ENCODE results near the gene PARPBP. TPM values are rescaled to one million over a fixed set of nuclear protein-coding genes. Genes with fewer than 3 reads are reported as not detected.
"Not testable (repeated sequence)": the region's sequence is repeated elsewhere in the genome, so short reads cannot be mapped to it uniquely, and the experiment has no call there.

PARPBP gene
- total and polyA plus RNA-seq, 4 donors, result 0.32 to 24.9 (median 0.60) TPM

DNA sequence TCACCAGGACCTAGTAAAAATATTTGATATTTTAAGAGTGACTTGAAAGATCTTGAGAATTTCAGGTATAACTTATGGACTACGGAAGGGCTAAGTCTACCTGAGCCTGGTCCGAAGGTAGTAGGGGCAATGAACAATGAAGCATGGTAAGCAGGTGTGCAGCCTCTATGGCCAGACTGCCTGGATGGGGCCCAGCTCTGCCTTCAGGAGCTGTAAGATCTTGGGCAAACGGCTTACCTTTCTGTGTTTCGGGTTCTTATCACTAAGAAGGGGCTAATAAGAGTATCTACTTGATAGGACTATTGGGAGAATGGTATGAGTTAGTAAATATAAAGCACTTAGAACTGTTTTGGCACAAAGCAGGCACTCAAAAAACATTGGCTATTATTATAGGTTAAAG is 39.1 kb upstream of the PARPBP start:
- 97% methylated on average over 4 of the region's 4 CpGs for WGBS
- no peak overlapping the region for H3K9ac ChIP-seq (ENCODE audit: low read depth in 1 of 2, low read length in 2 of 2)
- TF ChIP-seq RAD21 (IDR thresholded peaks at IDR 0.05) (no peak), FOXA2 (IDR thresholded peaks at IDR 0.05) (no peak), NR2F2 (IDR thresholded peaks at IDR 0.05) (no peak)
- TF ChIP-seq, protein P1, sequence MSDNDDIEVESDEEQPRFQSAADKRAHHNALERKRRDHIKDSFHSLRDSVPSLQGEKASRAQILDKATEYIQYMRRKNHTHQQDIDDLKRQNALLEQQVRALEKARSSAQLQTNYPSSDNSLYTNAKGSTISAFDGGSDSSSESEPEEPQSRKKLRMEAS (IDR thresholded peaks at IDR 0.05), result no peak
- peaks cover 4 to 22% (median 14%) of the 10 kb centered on the region in 4 donors for H3K36me3 ChIP-seq (ENCODE audit: control insufficient read depth in 4 of 4, insufficient read depth in 3 of 4, low read depth in 1 of 4, low read length in 3 of 4)
- no peaks in the 10 kb centered on the region for H3K27me3 ChIP-seq (ENCODE audit: control insufficient read depth in 4 of 4, insufficient read depth in 4 of 4, low read length in 3 of 4)
- DNase-seq (ENCODE audit: low spot score), result no peak
- H3K9me3 ChIP-seq (ENCODE audit: control insufficient read depth in 4 of 4, low read length in 3 of 4), result no peaks in the 10 kb centered on the region
- no peaks in the 10 kb centered on the region for H3K4me1 ChIP-seq (ENCODE audit: control insufficient read depth in 4 of 4, insufficient read depth in 4 of 4, low read length in 3 of 4)
- H3K4me3 ChIP-seq (ENCODE audit: low read depth in 1 of 3, low read length in 3 of 3), result no peak overlapping the region
- no peak overlapping the region for H3K27ac ChIP-seq (ENCODE audit: low read depth in 1 of 2, low read length in 2 of 2)

DNA sequence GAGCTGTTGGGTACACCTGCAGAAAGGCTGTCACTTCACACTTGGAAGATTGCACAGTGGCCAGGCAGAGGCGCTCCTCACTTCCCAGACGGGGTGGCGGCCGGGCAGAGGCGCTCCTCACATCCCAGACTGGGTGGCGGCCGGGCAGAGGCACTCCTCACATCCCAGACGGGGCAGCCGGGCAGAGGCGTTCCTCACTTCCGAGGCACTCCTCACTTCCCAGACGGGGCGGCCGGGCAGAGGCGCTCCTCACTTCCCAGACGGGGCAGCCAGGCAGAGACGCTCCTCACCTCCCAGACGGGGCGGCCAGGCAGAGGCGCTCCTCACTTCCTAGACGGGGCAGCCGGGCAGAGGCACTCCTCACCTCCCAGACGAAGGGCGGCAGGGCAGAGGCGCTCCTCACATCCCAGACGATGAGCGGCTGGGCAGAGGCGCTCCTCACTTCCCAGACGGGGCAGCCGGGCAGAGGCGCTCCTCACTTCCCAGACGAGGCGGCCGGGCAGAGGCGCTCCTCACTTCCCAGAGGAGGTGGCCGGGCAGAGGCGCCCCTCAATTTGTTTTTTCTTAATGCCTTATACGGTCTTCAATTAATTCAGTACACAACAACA is 30.7 kb upstream of the PARPBP start:
- not testable (repeated sequence) for H3K9me3 ChIP-seq (ENCODE audit: control insufficient read depth in 4 of 4, low read length in 3 of 4); H3K27ac ChIP-seq (ENCODE audit: low read depth in 1 of 2, low read length in 2 of 2); H3K4me1 ChIP-seq (ENCODE audit: control insufficient read depth in 4 of 4, insufficient read depth in 4 of 4, low read length in 3 of 4); H3K4me3 ChIP-seq (ENCODE audit: low read depth in 1 of 3, low read length in 3 of 3); H3K27me3 ChIP-seq (ENCODE audit: control insufficient read depth in 4 of 4, insufficient read depth in 4 of 4, low read length in 3 of 4); H3K36me3 ChIP-seq (ENCODE audit: control insufficient read depth in 4 of 4, insufficient read depth in 3 of 4, low read depth in 1 of 4, low read length in 3 of 4); H3K9ac ChIP-seq (ENCODE audit: low read depth in 1 of 2, low read length in 2 of 2); DNase-seq (ENCODE audit: low spot score)
- 99% methylated on average over 38 of the region's 38 CpGs for WGBS

DNA sequence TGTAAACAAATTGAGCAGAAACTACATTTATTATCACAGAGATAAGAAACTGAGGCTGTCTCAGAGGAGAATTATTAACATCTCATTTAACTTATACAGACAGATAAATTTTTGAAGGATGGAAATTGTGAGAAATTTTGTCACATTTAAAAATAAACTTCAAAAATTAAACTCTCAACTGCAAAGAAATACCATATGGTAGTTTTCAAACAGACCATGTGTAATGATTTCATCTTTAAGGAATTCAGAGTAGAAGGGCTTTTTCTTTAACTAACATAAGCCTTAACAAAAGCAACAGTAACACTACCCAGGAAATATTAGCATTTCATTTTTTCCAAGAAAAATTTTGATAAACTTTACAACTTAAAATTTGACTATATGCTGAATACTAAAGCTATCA is 26.7 kb upstream of the PARPBP start:
- peaks cover 1 to 11% (median 4%) of the 10 kb centered on the region in 4 donors for H3K36me3 ChIP-seq (ENCODE audit: control insufficient read depth in 4 of 4, insufficient read depth in 3 of 4, low read depth in 1 of 4, low read length in 3 of 4)
- H3K4me1 ChIP-seq (ENCODE audit: control insufficient read depth in 4 of 4, insufficient read depth in 4 of 4, low read length in 3 of 4), result no peaks in the 10 kb centered on the region
- TF ChIP-seq SP1 (IDR thresholded peaks at IDR 0.05) (no peak), NR2F2 (IDR thresholded peaks at IDR 0.05) (no peak), YY1 (IDR thresholded peaks at IDR 0.05) (no peak), GABPA (IDR thresholded peaks at IDR 0.05 in 1 of 2, conservative IDR thresholded peaks at IDR 0.05 in 1 of 2) (no peak), EGR1 (IDR thresholded peaks at IDR 0.05; ENCODE audit: low read depth in 2 of 2) (no peak), TAF1 (conservative IDR thresholded peaks at IDR 0.05) (no peak), JUND (IDR thresholded peaks at IDR 0.05) (no peak), FOXA1 (IDR thresholded peaks at IDR 0.05) (no peak), FOXA2 (IDR thresholded peaks at IDR 0.05) (no peak), RXRA (IDR thresholded peaks at IDR 0.05) (no peak)
- TF ChIP-seq, protein P2, sequence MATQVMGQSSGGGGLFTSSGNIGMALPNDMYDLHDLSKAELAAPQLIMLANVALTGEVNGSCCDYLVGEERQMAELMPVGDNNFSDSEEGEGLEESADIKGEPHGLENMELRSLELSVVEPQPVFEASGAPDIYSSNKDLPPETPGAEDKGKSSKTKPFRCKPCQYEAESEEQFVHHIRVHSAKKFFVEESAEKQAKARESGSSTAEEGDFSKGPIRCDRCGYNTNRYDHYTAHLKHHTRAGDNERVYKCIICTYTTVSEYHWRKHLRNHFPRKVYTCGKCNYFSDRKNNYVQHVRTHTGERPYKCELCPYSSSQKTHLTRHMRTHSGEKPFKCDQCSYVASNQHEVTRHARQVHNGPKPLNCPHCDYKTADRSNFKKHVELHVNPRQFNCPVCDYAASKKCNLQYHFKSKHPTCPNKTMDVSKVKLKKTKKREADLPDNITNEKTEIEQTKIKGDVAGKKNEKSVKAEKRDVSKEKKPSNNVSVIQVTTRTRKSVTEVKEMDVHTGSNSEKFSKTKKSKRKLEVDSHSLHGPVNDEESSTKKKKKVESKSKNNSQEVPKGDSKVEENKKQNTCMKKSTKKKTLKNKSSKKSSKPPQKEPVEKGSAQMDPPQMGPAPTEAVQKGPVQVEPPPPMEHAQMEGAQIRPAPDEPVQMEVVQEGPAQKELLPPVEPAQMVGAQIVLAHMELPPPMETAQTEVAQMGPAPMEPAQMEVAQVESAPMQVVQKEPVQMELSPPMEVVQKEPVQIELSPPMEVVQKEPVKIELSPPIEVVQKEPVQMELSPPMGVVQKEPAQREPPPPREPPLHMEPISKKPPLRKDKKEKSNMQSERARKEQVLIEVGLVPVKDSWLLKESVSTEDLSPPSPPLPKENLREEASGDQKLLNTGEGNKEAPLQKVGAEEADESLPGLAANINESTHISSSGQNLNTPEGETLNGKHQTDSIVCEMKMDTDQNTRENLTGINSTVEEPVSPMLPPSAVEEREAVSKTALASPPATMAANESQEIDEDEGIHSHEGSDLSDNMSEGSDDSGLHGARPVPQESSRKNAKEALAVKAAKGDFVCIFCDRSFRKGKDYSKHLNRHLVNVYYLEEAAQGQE (IDR thresholded peaks at IDR 0.05), result no peak
- TF ChIP-seq, protein P3, sequence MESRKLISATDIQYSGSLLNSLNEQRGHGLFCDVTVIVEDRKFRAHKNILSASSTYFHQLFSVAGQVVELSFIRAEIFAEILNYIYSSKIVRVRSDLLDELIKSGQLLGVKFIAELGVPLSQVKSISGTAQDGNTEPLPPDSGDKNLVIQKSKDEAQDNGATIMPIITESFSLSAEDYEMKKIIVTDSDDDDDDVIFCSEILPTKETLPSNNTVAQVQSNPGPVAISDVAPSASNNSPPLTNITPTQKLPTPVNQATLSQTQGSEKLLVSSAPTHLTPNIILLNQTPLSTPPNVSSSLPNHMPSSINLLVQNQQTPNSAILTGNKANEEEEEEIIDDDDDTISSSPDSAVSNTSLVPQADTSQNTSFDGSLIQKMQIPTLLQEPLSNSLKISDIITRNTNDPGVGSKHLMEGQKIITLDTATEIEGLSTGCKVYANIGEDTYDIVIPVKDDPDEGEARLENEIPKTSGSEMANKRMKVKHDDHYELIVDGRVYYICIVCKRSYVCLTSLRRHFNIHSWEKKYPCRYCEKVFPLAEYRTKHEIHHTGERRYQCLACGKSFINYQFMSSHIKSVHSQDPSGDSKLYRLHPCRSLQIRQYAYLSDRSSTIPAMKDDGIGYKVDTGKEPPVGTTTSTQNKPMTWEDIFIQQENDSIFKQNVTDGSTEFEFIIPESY (IDR thresholded peaks at IDR 0.05), result no peak
- TF ChIP-seq, protein P1 (IDR thresholded peaks at IDR 0.05), result no peak
- H3K4me3 ChIP-seq (ENCODE audit: low read depth in 1 of 3, low read length in 3 of 3), result no peak overlapping the region
- no peak for DNase-seq (ENCODE audit: low spot score)
- no peaks in the 10 kb centered on the region for H3K27me3 ChIP-seq (ENCODE audit: control insufficient read depth in 4 of 4, insufficient read depth in 4 of 4, low read length in 3 of 4)
- H3K9ac ChIP-seq (ENCODE audit: low read depth in 1 of 2, low read length in 2 of 2), result no peak overlapping the region
- no peaks in the 10 kb centered on the region for H3K9me3 ChIP-seq (ENCODE audit: control insufficient read depth in 4 of 4, low read length in 3 of 4)
- H3K27ac ChIP-seq (ENCODE audit: low read depth in 1 of 2, low read length in 2 of 2), result no peak overlapping the region

Data from liver (tissue), 9 donors.